Hematopoietic multipotent progenitor cell treated with erythropoietin and hydrocortisone succinate and interleukin-3 and kit ligand, for 17 days (in vitro differentiated cells): ENCODE data around the gene UBN2.
"Not testable (repeated sequence)": the region's sequence is repeated elsewhere in the genome, so short reads cannot be mapped to it uniquely, and the experiment has no call there.

Experiments
- DNase-seq: peaks from one replicate; pipeline ENCODE4 v3.0.0-alpha.2; 2015; ENCODE audit warnings: low spot score

UBN2 gene

DNA sequence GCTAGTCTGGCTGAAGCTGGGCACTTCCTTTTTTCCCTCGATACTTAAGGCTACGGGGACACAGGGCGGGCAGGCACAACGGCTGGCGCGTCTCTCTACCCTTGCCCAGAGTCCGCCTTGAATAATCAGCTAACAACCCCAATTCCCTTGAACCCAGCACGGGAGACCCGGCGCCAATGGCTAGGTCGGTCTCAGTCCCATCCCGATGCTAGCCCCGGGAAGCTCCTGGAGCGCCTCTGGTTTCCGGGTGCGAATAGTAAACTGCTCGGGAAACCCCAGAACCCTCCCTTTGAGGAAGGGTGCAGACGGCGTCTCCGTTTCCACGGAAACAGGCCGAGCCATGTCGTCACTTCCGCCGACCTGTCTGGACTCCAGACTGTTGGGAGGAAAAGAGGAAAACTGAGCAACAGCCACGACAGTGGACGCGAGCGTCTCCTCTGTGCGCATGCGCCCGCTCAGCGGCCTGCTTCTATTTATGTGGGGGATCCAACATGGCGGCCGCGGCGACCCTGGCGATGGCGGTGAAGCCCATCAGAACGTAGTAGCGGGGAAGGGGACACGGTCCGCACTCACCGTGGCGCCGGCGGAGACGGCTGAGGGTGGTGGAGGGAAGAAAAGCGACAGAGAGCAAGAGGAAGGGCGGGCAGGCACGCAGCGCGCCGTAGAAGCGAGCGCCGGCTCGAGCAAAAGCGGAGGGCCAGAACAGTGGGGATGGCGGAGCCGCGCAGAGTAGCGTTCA is at the start of gene UBN2:
UBN2 (plus strand) TSS at position 464 of the 739 bp plus-strand sequence; CDS start at position 712, 248 bp downstream.
- DNase-seq = peak; percentile 99

DNA sequence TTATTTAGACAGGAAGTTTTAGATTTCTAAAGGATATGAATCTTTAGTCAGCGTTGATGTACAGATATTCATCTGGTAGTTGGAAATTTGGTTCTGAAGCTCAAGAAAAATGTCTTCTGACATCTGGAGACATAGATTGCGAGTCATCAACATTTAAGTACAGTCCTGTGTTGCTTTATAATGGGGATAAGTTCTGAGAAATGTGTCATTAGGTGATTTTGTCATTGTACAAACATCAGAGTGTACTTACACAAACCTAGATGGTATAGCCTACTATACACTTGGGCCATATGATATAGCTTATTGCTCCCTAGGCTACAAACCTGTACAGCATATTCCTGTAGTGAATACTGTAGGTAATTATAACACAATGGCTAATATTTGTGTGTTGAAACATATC is 49.6 kb upstream of the UBN2 start:
- peak; percentile 18 for DNase-seq

DNA sequence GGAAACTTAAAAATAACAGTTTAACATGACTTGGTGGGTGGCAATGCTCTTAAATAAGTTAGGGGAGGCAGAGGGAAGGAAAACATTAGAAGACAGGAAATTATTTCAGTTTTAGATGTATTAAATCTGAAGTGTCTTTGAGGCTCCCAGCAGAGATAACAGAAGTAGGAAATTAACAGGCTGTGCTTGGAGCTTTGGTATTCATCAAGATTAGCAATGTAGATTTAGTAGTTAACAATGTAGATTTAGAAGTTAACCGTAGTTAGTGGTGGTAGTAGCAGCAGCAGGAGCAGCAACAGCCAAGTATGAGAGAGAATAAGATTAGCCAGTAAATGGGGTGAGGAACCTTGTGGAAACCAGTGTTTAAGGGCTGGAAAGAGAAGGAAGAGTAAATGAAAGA is 48.7 kb upstream of the UBN2 start:
- peak; percentile 12 for DNase-seq

DNA sequence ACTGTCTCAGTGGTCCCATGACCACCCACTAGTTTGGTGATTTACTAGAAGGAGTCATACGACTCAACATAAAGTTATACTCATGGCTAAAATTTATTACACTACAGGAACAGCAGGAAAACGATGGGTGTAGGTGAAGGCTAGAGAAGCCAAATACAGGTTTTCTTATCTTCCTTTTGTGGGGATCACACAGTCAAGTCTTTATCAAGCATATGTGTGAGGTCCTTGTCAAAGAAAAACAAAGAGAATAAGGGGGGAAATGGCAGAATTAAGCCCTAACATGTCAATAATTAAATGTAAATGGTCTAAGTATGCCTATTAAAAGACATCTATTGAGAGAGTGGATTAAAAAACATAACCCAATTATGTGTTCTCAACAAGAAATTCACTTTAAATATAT is 47.8 kb upstream of the UBN2 start:
- DNase-seq = peak; percentile 56

DNA sequence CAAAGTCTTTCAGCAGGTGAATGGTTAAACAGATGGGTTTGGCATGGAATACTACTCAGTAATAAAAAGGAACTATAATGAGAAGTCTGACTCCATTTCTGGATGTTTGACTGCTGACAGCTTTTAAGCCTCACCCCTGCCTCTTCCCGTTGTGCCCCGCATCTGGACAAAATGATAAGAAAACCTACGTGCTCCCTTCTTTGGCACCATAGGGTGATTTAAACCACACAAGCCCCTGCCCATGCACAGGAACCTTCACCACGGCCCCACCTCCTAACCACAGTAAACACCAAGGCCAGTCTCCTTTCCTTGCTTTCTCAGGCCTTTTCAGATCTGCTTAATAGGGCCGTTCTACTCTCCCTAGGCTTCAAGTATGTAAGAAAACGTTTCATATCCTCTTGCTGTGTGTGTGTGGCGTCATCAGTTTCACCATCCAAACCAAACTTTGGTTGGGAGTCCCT is 47.1 kb upstream of the UBN2 start:
- DNase-seq = peak; percentile 85

DNA sequence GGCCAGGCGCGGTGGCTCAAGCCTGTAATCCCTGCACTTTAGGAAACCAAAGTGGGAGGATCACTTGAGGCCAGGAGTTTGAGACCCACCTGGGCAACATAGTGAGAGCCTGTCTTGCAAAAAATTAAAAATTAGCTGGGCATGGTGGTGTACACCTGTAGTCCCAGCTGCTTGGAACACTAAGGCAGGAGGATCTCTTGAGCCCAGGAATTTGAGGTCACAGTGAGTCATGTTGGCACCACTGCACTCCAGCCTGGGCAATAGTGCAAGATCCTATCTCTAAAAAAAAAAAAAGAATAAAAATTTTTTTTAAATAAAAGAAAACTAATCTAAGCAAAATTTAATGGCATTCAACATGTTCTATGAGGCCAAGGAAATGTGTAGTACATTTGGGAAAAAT is 44.9 kb upstream of the UBN2 start:
- DNase-seq = peak; percentile 44

DNA sequence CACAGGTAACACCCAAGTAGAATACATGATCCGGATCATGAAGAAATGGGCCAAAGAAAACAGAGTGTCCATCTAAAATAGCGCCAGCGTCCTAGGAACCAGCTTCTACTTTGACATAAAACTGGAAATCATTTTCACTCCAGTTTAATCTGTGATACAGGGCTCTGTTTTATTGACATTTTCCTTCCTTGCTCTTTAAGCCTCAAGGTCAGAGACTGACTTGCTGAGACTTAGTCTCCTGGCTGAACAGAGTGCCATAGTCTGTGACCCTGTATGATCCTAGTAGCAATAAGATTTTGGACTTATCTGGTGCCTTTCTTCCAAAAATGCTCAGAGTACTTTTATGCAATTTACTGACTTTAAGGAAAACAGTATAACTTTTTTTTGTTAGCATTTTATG is 41.7 kb upstream of the UBN2 start:
- DNase-seq = no peak

DNA sequence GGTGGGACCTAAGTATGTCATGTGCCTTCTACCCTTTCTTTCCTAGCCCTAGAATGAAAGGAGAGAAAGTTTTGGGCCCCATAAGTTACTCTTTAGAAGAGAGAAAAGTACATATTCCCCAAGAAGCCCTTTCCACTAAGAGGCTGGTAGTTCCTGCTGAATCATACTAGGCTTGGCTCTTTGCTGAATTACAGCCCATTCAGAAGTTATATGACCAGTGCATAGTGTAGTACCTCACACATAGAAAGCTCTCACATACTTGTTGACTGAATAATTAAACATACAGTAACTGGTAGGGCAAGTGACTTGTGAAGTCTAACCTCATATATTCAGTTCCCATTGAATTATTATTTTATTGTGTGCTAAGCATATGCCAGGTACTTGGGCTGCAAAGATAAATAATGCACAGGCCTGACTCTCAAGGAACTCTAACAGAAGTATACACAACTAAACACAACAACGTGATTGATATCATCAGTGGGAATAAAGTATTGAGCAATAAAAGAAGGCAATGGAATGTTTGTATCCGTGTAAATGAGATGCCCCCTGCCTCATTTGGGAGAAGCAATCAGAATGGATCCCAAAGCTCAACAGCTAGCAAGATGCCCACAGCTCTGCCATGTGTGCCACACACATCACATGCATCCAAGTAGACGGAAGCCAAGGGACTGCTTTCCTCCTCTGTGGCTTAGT is 38.9 kb upstream of the UBN2 start:
- DNase-seq = peak; percentile 33

DNA sequence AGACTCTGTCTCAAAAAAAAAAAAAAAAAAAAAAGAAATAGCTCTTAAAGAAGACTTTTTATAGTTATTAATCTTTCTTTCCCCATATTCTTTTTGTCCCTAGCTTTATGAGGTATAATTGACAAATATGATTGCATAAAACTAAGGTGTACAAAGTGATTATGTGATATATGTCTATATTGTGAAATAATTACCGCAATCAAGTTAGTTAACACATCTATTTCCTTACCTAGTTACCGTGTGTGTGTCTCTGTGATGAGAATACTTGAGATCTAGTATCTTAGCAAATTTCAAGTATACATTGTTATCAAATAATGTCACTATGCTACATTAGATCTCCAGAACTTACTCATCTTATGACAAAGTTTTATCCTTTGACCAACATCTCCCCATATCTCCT is 30.7 kb upstream of the UBN2 start:
- DNase-seq = no peak

DNA sequence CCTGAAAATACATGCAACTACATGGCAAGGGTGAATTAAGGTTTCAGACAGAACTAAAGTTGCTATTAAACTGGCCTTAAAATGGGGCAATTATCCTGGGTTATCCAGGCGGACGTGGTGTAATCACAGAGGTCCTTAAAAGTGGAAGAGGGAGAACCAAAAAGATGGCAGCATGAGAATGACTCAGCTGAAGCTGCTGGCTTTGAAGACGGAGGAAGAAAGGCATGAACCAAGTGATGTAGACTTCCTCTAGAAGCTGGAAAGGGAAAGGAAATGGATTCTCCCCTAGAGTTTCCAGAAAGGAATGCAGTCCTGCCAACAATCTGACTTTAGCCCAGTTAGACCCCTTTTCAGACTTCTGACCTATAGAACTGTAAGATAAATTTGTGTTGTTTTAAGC is 27.0 kb upstream of the UBN2 start:
- DNase-seq = no peak

DNA sequence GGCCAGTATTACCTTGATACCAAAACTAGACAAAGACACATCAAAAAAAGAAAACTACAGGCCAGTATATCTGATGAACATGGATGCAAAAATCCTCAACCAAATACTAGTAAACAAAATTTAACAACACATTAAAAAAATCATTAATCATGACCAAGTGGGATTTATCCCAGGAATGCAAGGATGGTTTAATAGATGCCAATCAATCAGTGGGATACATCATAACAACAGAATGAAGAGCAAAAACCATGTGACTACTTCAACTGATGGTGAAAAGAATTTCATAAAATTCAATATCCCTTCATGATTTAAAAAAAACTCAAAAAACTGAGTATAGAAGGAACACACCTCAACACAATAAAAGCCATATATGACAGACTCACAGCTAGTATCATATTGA is 25.2 kb upstream of the UBN2 start:
- no peak for DNase-seq

DNA sequence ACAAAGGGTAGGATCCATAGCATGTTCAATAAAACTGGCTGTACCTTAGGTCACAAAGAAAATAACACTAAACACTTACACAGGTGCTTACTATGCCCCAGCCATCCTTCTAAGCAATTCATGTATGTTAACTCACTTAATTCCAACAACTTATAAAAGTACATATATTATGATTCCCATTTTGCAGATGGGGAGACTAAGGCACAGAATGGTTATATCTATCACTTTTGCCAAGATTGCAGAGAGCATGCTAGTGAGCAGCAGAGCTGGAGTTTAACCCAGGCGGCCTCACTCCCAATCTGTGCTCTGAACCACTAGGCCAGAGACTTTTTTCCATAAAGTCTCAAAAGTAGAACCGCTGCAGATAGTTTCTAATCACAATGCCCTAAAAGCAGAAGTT is 18.9 kb upstream of the UBN2 start:
- no peak for DNase-seq

DNA sequence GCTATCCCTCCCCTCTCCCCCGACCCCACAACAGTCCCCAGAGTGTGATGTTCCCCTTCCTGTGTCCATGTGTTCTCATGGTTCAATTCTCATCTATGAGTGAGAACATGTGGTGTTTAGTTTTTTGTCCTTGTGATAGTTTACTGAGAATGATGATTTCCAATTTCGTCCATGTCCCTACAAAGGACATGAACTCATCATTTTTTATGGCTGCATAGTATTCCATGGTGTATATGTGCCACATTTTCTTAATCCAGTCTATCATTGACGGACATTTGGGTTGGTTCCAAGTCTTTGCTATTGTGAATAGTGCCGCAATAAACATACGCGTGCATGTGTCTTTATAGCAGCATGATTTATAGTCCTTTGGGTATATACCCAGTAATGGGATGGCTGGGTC is 17.5 kb upstream of the UBN2 start:
- DNase-seq = not testable (repeated sequence)

DNA sequence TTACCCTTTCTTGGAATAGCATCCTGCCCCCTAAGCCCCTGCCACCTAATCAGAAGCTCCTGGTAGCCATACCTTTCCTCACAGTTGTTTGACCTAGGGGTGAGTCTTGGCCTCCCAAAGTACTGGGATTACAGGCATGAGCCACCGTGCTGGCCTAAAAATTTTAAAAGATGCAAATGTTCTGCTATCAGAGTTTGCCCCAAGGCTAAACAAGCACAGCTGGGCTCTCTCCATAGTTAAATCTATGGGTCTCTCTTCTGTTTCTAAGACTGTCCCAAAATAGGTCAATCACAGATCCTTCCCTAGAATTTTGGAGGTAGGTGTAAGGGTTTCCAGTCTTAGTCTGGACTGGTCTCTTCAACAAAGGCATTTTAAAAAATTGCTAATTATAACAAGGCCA is 12.9 kb upstream of the UBN2 start:
- DNase-seq = no peak

DNA sequence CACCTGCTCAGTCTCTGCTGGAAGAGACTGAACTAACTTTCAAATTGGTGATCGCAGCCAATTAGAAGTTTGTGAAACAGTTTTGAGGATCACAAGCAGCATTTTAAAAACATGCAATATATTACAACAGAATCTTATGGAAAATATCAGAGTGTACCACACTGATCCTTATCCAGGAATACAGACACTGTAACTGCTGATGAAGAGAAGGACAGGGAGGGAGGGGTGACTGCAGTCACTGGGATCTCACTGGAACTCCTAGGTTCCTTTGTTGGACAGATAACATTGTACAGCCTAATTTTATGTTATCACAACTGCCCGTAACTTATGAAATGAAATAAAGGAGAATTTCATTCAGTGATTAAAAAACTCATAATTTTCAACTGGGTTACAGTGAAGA is 6.8 kb upstream of the UBN2 start:
- DNase-seq = no peak

DNA sequence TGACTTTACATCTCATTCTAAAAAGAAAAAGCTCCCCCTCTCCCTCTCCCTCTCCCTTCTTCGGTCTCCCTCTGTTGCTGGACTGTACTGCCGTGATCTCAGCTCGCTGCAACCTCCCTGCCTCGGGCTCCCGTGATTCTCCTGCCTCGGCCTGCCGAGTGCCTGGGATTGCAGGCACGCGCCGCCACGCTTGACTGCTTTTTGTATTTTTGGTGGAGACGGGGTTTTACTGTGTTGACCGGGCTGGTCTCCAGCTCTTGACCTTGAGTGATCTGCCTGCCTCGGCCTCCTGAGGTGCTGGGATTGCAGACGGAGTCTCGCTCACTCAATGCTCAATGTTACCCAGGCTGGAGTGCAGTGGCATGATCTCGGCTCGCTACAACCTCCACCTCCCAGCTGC is 6.2 kb upstream of the UBN2 start:
- DNase-seq = not testable (repeated sequence)

DNA sequence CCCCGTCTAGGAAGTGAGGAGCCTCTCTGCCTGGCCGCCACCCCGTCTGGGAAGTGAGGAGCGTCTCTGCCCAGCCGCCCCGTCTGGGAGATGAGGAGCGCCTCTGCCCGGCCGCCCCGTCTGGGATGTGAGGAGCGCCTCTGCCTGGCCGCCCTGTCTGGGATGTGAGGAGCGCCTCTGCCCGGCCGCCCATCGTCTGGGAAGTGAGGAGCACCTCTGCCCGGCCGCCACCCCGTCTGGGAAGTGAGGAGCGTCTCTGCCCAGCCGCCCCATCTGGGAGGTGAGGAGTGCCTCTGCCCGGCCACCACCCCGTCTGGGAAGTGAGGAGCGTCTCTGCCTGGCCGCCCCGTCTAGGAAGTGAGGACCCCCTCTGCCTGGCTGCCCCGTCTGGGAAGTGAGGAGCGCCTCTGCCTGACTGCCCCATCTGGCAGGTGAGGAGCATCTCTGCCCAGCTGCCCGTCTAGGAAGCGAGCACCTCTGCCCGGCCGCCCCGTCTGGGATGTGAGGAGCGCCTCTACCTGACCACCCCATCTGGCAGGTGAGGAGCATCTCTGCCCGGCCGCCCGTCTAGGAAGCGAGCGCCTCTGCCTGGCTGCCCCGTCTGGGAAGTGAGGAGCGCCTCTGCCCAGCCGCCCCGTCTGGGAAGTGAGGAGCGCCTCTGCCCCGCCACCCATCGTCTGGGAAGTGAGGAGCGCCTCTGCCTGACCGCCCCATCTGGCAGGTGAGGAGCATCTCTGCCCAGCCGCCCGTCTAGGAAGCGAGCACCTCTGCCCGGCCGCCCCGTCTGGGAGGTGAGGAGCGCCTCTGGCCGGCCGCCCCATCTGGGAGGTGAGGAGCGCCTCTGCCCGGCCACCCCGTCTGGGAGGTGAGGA is 5.5 kb upstream of the UBN2 start:
- not testable (repeated sequence) for DNase-seq

DNA sequence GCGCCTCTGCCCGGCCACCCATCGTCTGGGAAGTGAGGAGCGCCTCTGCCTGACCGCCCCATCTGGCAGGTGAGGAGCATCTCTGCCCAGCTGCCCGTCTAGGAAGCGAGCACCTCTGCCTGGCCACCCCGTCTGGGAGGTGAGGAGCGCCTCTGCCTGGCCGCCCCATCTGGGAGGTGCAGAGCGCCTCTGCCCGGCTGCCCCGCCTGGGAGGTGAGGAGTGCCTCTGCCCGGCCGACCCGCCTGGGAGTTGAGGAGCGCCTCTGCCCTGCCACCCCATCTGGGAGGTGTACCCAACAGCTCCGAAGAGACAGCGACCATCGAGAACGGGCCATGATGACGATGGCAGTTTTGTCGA is 4.9 kb upstream of the UBN2 start:
- DNase-seq = not testable (repeated sequence)

DNA sequence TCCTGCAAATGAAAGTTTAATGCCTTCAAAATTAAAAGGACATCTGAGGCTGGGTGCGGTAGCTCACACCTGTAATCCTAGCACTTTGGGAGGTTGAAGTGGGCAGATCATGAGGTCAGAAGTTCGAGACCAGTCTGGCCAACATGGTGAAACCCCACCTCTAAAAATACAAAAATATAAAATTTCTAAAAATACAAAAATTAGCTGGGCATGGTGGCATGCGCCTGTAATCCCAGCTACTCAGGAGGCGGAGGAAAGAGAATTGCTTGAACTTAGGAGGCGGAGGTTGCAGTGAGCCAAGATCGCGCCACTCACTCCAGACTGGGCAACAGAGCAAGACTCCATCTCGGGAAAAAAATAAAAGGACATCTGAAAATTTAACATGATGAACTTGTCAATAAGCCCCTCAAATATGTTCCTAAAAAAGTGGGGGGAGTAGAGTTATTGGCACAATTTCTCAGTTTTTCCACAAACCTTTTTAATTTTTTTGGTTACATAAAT is 4.0 kb upstream of the UBN2 start:
- DNase-seq = not testable (repeated sequence)

DNA sequence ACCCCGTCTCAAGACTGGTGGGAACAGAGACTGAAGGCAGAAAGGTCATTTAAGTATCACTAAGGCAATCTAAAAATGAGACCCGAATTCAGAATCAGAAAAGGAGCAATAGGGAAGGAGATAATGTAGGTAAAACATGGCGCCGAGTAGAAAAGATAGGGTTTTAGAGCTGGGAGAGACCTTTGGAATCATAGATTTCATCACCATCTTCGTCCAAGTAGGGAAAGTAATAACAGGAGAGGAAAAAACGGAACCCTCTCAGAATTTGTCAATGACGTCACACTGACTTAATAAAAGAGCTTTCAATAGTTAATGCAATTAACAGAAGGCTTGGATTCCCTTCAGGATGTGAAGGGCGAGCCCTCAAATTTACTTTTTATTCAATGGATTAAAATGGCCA is 1.0 kb upstream of the UBN2 start:
- no peak for DNase-seq

DNA sequence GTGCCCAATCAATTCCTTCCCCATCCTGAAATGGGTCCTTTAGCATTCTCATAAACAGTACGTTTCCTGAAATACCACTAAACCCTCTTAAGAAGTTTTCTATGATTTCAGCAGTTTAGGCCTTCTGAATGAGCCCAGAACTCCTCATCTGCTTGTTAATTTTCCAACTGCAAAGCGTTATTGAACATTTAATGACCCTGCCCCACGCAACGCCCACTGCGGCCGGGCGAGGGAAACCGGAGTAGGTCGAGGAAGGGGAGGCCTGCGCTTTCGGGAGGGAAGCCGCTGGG is 608 bp upstream of the UBN2 start:
- no peak for DNase-seq

DNA sequence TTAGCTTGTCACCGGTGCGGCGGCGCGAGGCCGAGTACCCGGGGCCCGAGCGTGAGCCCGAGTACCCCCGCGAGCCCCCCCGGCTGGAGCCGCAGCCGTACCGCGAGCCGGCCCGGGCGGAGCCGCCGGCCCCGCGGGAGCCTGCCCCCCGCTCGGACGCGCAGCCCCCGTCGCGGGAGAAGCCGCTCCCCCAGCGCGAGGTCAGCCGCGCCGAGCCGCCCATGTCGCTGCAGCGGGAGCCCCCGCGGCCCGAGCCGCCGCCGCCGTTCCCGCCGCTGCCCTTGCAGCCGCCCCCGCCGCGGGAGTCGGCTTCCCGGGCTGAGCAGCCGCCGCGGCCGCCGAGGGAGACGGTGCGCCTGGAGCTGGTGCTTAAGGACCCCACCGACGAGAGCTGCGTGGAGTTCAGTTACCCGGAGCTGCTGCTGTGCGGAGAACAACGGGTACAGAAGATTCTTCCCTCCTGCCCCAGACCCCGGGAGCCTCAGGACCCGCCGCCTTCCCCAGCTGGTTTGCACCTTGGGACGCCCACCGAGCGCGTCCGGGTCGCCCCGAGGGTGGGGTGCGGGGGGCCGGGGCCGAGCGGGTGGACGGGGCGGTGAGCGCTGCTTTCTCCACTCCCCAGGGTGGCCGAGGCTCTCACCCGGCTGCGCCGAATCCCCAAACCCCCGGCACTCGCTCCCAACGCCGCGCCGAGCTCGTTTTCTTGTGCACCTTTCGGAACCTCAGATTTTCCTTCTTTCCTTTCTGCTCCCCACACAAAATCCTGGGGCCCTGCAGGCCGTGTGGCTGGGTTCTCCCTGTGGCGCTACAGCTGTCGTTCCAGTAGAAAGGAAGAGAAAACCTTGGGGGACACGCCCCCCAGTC is 708 bp downstream of the UBN2 start:
- peak; percentile 82 for DNase-seq
